Activated naive CD8-positive, alpha-beta T cell treated with anti-CD3 and anti-CD28 coated beads, Interleukin-2, amount 10 ng/mL, durations not matched to agents 7 days and 5 days (primary cell): ENCODE data around the gene LDB2. TPM values are rescaled to one million over a fixed set of nuclear protein-coding genes. Genes with fewer than 3 reads are reported as not detected.

Experiments used
- ATAC-seq: fragments of 150-1000 bp; cut with Tn5 transposase; one replicate; pipeline ENCODE4 v1.10.0; 2021; ENCODE audit warnings: low read depth, moderate library complexity
- POLR2A ChIA-PET: fragments of 350-600 bp; sonication (Branson Sonifier 250); formaldehyde crosslinking; loops from one replicate; lab custom pipeline; 2021; ENCODE audit warnings: antibody characterized with exemption; lab: Charles Lee
- DNase-seq: peaks from one replicate; pipeline ENCODE4 v3.0.0; 2021
- H3K27ac Mint-ChIP-seq: one replicate; pipeline ENCODE4 v1.8.0; 2022; ENCODE audit warnings: mild to moderate bottlenecking, mixed read lengths
- H3K27me3 Mint-ChIP-seq: one replicate; pipeline ENCODE4 v1.8.0; 2022; ENCODE audit warnings: mild to moderate bottlenecking, moderate library complexity, mixed read lengths
- H3K36me3 Mint-ChIP-seq: one replicate; pipeline ENCODE4 v1.8.0; 2021; ENCODE audit warnings: mild to moderate bottlenecking, mixed read lengths
- H3K4me1 Mint-ChIP-seq: one replicate; pipeline ENCODE4 v1.8.0; 2021; ENCODE audit warnings: mixed read lengths
- H3K4me3 Mint-ChIP-seq: one replicate; pipeline ENCODE4 v1.8.0; 2022; ENCODE audit warnings: mild to moderate bottlenecking, moderate library complexity, mixed read lengths
- H3K9me3 Mint-ChIP-seq: one replicate; pipeline ENCODE4 v1.8.0; 2021; ENCODE audit warnings: mixed read lengths
- total RNA-seq, 2 experiments: library from RNA; stranded (reverse); gene quantifications; one replicate each; pipeline ENCODE4 v1.2.3, GENCODE V29; 2021

LDB2 gene
- total RNA-seq, 2 experiments from 2014 or later: not detected

GRCh38 chr4:16867827-16868226 lies 30.6 kb downstream of the LDB2 start:
- Mint-ChIP-seq H3K4me1 (no peaks in the 10 kb centered on the region), H3K36me3 (no peaks in the 10 kb centered on the region), H3K9me3 (peaks cover 7% of the 10 kb centered on the region), H3K4me3 (no peak overlapping the region), H3K27ac (no peak overlapping the region), H3K27me3 (peaks cover 2% of the 10 kb centered on the region)
- ATAC-seq (no peak), DNase-seq (no peak)
- POLR2A ChIA-PET: no interaction called here

GRCh38 chr4:16866974-16867373 lies 31.5 kb downstream of the LDB2 start:
- no peaks in the 10 kb centered on the region for H3K4me1 Mint-ChIP-seq
- H3K27ac Mint-ChIP-seq: no peak overlapping the region
- H3K27me3 Mint-ChIP-seq: peaks cover 2% of the 10 kb centered on the region
- H3K4me3 Mint-ChIP-seq: no peak overlapping the region
- ATAC-seq: no peak
- H3K9me3 Mint-ChIP-seq: peaks cover 7% of the 10 kb centered on the region
- no peaks in the 10 kb centered on the region for H3K36me3 Mint-ChIP-seq
- POLR2A ChIA-PET: no interaction called here
- no peak for DNase-seq

GRCh38 chr4:16865897-16866283 lies 32.6 kb downstream of the LDB2 start:
- Mint-ChIP-seq H3K27ac (no peak overlapping the region), H3K9me3 (peaks cover 7% of the 10 kb centered on the region), H3K4me3 (no peak overlapping the region), H3K27me3 (peaks cover 2% of the 10 kb centered on the region), H3K4me1 (no peaks in the 10 kb centered on the region), H3K36me3 (no peaks in the 10 kb centered on the region)
- DNase-seq (no peak), ATAC-seq (no peak)
- POLR2A ChIA-PET: no interaction called here

- ATAC-seq (no peak), DNase-seq (no peak)
- H3K27ac Mint-ChIP-seq: no peak overlapping the region
- H3K27me3 Mint-ChIP-seq: peaks cover 2% of the 10 kb centered on the region
- no peaks in the 10 kb centered on the region for H3K36me3 Mint-ChIP-seq
- POLR2A ChIA-PET: no interaction called here
- H3K4me1 Mint-ChIP-seq: no peaks in the 10 kb centered on the region
- peaks cover 7% of the 10 kb centered on the region for H3K9me3 Mint-ChIP-seq
- no peak overlapping the region for H3K4me3 Mint-ChIP-seq
Measured at GRCh38 chr4:16865209-16865896, 33.1 kb downstream of the LDB2 start.

- Mint-ChIP-seq H3K36me3 (no peaks in the 10 kb centered on the region), H3K9me3 (peaks cover 1% of the 10 kb centered on the region), H3K27ac (no peak overlapping the region), H3K4me3 (no peak overlapping the region), H3K27me3 (peaks cover 2% of the 10 kb centered on the region), H3K4me1 (no peaks in the 10 kb centered on the region)
- ATAC-seq (no peak), DNase-seq (no peak)
- POLR2A ChIA-PET: no interaction called here
Measured at GRCh38 chr4:16864199-16864598, 34.2 kb downstream of the LDB2 start.

- Mint-ChIP-seq H3K4me3 (no peak overlapping the region), H3K36me3 (no peaks in the 10 kb centered on the region), H3K4me1 (no peaks in the 10 kb centered on the region), H3K27ac (no peak overlapping the region), H3K27me3 (peaks cover 2% of the 10 kb centered on the region), H3K9me3 (no peaks in the 10 kb centered on the region)
- ATAC-seq (no peak), DNase-seq (no peak)
- POLR2A ChIA-PET: no interaction called here
Measured at GRCh38 chr4:16862697-16863096, 35.7 kb downstream of the LDB2 start.

GRCh38 chr4:16860516-16860915 lies 37.9 kb downstream of the LDB2 start:
- no peak for DNase-seq
- H3K27ac Mint-ChIP-seq: no peak overlapping the region
- H3K4me1 Mint-ChIP-seq: no peaks in the 10 kb centered on the region
- no peaks in the 10 kb centered on the region for H3K9me3 Mint-ChIP-seq
- peaks cover 2% of the 10 kb centered on the region for H3K27me3 Mint-ChIP-seq
- H3K4me3 Mint-ChIP-seq: no peak overlapping the region
- POLR2A ChIA-PET: no interaction called here
- no peaks in the 10 kb centered on the region for H3K36me3 Mint-ChIP-seq
- ATAC-seq: no peak

GRCh38 chr4:16859031-16859430 lies 39.4 kb downstream of the LDB2 start:
- Mint-ChIP-seq H3K36me3 (no peaks in the 10 kb centered on the region), H3K4me3 (no peak overlapping the region), H3K27me3 (peaks cover 2% of the 10 kb centered on the region), H3K9me3 (no peaks in the 10 kb centered on the region), H3K27ac (no peak overlapping the region), H3K4me1 (no peaks in the 10 kb centered on the region)
- POLR2A ChIA-PET: no interaction called here
- ATAC-seq (no peak), DNase-seq (no peak)

GRCh38 chr4:16858275-16858752 lies 40.1 kb downstream of the LDB2 start:
- H3K27ac Mint-ChIP-seq: no peak overlapping the region
- no peak overlapping the region for H3K4me3 Mint-ChIP-seq
- H3K27me3 Mint-ChIP-seq: peaks cover 5% of the 10 kb centered on the region
- no peaks in the 10 kb centered on the region for H3K4me1 Mint-ChIP-seq
- ATAC-seq (no peak), DNase-seq (no peak)
- no peaks in the 10 kb centered on the region for H3K9me3 Mint-ChIP-seq
- POLR2A ChIA-PET: no interaction called here
- no peaks in the 10 kb centered on the region for H3K36me3 Mint-ChIP-seq

- H3K27ac Mint-ChIP-seq: no peak overlapping the region
- no peak for ATAC-seq
- POLR2A ChIA-PET: no interaction called here
- no peak for DNase-seq
- H3K4me3 Mint-ChIP-seq: no peak overlapping the region
- no peaks in the 10 kb centered on the region for H3K9me3 Mint-ChIP-seq
- H3K36me3 Mint-ChIP-seq: no peaks in the 10 kb centered on the region
- no peaks in the 10 kb centered on the region for H3K4me1 Mint-ChIP-seq
- peaks cover 5% of the 10 kb centered on the region for H3K27me3 Mint-ChIP-seq
Measured at GRCh38 chr4:16857425-16857824, 41.0 kb downstream of the LDB2 start.

GRCh38 chr4:16853640-16854039 lies 44.8 kb downstream of the LDB2 start:
- Mint-ChIP-seq H3K27ac (no peak overlapping the region), H3K4me1 (no peaks in the 10 kb centered on the region), H3K36me3 (no peaks in the 10 kb centered on the region), H3K27me3 (peaks cover 11% of the 10 kb centered on the region), H3K9me3 (no peaks in the 10 kb centered on the region), H3K4me3 (no peak overlapping the region)
- no peak for DNase-seq
- POLR2A ChIA-PET: no interaction called here
- ATAC-seq: no peak

GRCh38 chr4:16852644-16853043 lies 45.8 kb downstream of the LDB2 start:
- POLR2A ChIA-PET: no interaction called here
- H3K4me3 Mint-ChIP-seq: no peak overlapping the region
- no peaks in the 10 kb centered on the region for H3K9me3 Mint-ChIP-seq

GRCh38 chr4:16852228-16852627 lies 46.2 kb downstream of the LDB2 start:
- Mint-ChIP-seq H3K4me1 (no peaks in the 10 kb centered on the region), H3K9me3 (no peaks in the 10 kb centered on the region), H3K36me3 (no peaks in the 10 kb centered on the region)

More at GRCh38 chr4:16852644-16853043, 45.8 kb downstream of the LDB2 start:
- DNase-seq (no peak), ATAC-seq (no peak)
- Mint-ChIP-seq H3K27me3 (peaks cover 11% of the 10 kb centered on the region), H3K27ac (no peak overlapping the region), H3K4me1 (no peaks in the 10 kb centered on the region), H3K36me3 (no peaks in the 10 kb centered on the region)

GRCh38 chr4:16846540-16847117 lies 51.8 kb downstream of the LDB2 start:
- Mint-ChIP-seq H3K27ac (no peak overlapping the region), H3K9me3 (no peaks in the 10 kb centered on the region), H3K36me3 (no peaks in the 10 kb centered on the region), H3K27me3 (peaks cover 2% of the 10 kb centered on the region), H3K4me1 (no peaks in the 10 kb centered on the region), H3K4me3 (no peak overlapping the region)
- DNase-seq (no peak), ATAC-seq (no peak)
- POLR2A ChIA-PET: no interaction called here

More at GRCh38 chr4:16852228-16852627, 46.2 kb downstream of the LDB2 start:
- ATAC-seq (no peak), DNase-seq (no peak)
- Mint-ChIP-seq H3K4me3 (no peak overlapping the region), H3K27me3 (peaks cover 11% of the 10 kb centered on the region), H3K27ac (no peak overlapping the region)
- POLR2A ChIA-PET: no interaction called here
